ENCODE results near the gene DRD2.

DRD2 gene

GRCh38 chr11:113395782-113396336, 79.3 kb downstream of the DRD2 start:
- TF ChIP-seq, protein P1, sequence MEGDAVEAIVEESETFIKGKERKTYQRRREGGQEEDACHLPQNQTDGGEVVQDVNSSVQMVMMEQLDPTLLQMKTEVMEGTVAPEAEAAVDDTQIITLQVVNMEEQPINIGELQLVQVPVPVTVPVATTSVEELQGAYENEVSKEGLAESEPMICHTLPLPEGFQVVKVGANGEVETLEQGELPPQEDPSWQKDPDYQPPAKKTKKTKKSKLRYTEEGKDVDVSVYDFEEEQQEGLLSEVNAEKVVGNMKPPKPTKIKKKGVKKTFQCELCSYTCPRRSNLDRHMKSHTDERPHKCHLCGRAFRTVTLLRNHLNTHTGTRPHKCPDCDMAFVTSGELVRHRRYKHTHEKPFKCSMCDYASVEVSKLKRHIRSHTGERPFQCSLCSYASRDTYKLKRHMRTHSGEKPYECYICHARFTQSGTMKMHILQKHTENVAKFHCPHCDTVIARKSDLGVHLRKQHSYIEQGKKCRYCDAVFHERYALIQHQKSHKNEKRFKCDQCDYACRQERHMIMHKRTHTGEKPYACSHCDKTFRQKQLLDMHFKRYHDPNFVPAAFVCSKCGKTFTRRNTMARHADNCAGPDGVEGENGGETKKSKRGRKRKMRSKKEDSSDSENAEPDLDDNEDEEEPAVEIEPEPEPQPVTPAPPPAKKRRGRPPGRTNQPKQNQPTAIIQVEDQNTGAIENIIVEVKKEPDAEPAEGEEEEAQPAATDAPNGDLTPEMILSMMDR (IDR thresholded peaks at IDR 0.05; ENCODE audit: unreplicated experiment in 3 of 3) = no peak
- Mint-ChIP-seq H3K36me3 (ENCODE audit: low read depth) (no peaks in the 10 kb centered on the region), H3K4me3 (no peak overlapping the region), H3K27me3 (ENCODE audit: low read depth) (peaks cover 12% of the 10 kb centered on the region), H3K4me1 (no peaks in the 10 kb centered on the region), H3K9me3 (no peaks in the 10 kb centered on the region), H3K27ac (no peak overlapping the region)

GRCh38 chr11:113394919-113395318, 80.3 kb downstream of the DRD2 start:
- H3K4me3 Mint-ChIP-seq = no peak overlapping the region
- H3K36me3 Mint-ChIP-seq (ENCODE audit: low read depth) = no peaks in the 10 kb centered on the region
- TF ChIP-seq, protein P1 (IDR thresholded peaks at IDR 0.05; ENCODE audit: unreplicated experiment in 3 of 3) = no peak
- peaks cover 12% of the 10 kb centered on the region for H3K27me3 Mint-ChIP-seq (ENCODE audit: low read depth)
- no peaks in the 10 kb centered on the region for H3K9me3 Mint-ChIP-seq
- H3K4me1 Mint-ChIP-seq = no peaks in the 10 kb centered on the region
- no peak overlapping the region for H3K27ac Mint-ChIP-seq

GRCh38 chr11:113393501-113393985, 81.7 kb downstream of the DRD2 start:
- Mint-ChIP-seq H3K36me3 (ENCODE audit: low read depth) (no peaks in the 10 kb centered on the region), H3K9me3 (no peaks in the 10 kb centered on the region)

GRCh38 chr11:113392236-113392921, 82.8 kb downstream of the DRD2 start:
- H3K36me3 Mint-ChIP-seq (ENCODE audit: low read depth) = no peaks in the 10 kb centered on the region
- no peaks in the 10 kb centered on the region for H3K9me3 Mint-ChIP-seq
- no peaks in the 10 kb centered on the region for H3K4me1 Mint-ChIP-seq
- H3K27me3 Mint-ChIP-seq (ENCODE audit: low read depth) = peaks cover 11% of the 10 kb centered on the region
- no peak overlapping the region for H3K4me3 Mint-ChIP-seq
- TF ChIP-seq, protein P1 (IDR thresholded peaks at IDR 0.05; ENCODE audit: unreplicated experiment in 3 of 3) = no peak
- H3K27ac Mint-ChIP-seq = no peak overlapping the region

More at GRCh38 chr11:113393501-113393985, 81.7 kb downstream of the DRD2 start:
- no peak overlapping the region for H3K4me3 Mint-ChIP-seq
- TF ChIP-seq, protein P1 (IDR thresholded peaks at IDR 0.05; ENCODE audit: unreplicated experiment in 3 of 3) = no peak
- H3K27ac Mint-ChIP-seq = no peak overlapping the region
- H3K27me3 Mint-ChIP-seq (ENCODE audit: low read depth) = peaks cover 12% of the 10 kb centered on the region
- no peaks in the 10 kb centered on the region for H3K4me1 Mint-ChIP-seq

- Mint-ChIP-seq H3K36me3 (ENCODE audit: low read depth) (no peaks in the 10 kb centered on the region), H3K27ac (no peak overlapping the region), H3K27me3 (ENCODE audit: low read depth) (peaks cover 28% of the 10 kb centered on the region), H3K9me3 (no peaks in the 10 kb centered on the region), H3K4me1 (no peaks in the 10 kb centered on the region), H3K4me3 (no peak overlapping the region)
- TF ChIP-seq, protein P1 (IDR thresholded peaks at IDR 0.05; ENCODE audit: unreplicated experiment in 3 of 3) = no peak
Observed at GRCh38 chr11:113389272-113389671, 85.9 kb downstream of the DRD2 start.

Data from nephron (organoid).